IMR-90 (cell line): ENCODE data around the gene HOXA13. TPM values are rescaled to one million over a fixed set of nuclear protein-coding genes. Genes with fewer than 3 reads are reported as not detected.

Experiments
- ATAC-seq: fragments of 200-7000 bp; cut with Tn5 transposase; 2 replicates; pipeline ENCODE4 v1.9.1; 2020; ENCODE audit warnings: low read depth, mild to moderate bottlenecking, moderate library complexity
- BruUV-seq: library from RNA; stranded (reverse); fragments of 400-500 nt; replicated peaks from 2 replicates; lab custom pipeline; 2021; lab: Mats Ljungman, UMichigan
- CTCF ChIA-PET: fragments of 300-600 bp; formaldehyde crosslinking; extraction: SDS; loops from one replicate; lab custom pipeline; 2021; ENCODE audit warnings: antibody characterized with exemption; lab: Yijun Ruan, JAX
- POLR2A ChIA-PET: fragments of 300-600 bp; sonication (Branson Sonifier 250); formaldehyde crosslinking; loops from one replicate; lab custom pipeline; 2022; ENCODE audit warnings: antibody characterized with exemption; ENCODE audit not compliant: unreplicated experiment; lab: Charles Lee
- DNase-seq: peaks from one replicate; pipeline ENCODE4 v3.0.0; 2013
- H2AFZ ChIP-seq: replicated peaks from 2 replicates; pipeline ENCODE3; 2013; ENCODE audit warnings: low read length, mild to moderate bottlenecking; ENCODE audit not compliant: poor library complexity
- H2AK5ac ChIP-seq: 2 replicates; pipeline ENCODE4 v1.6.1; 2013; ENCODE audit warnings: low read depth, low read length, inconsistent platforms
- H2AK9ac ChIP-seq: replicated peaks from 2 replicates; pipeline ENCODE3; 2013; ENCODE audit warnings: mild to moderate bottlenecking, low read depth, low read length, moderate library complexity; ENCODE audit not compliant: poor library complexity
- H2BK120ac ChIP-seq: 2 replicates; pipeline ENCODE4 v1.6.1; 2013; ENCODE audit warnings: low read depth, low read length, inconsistent platforms
- H2BK15ac ChIP-seq: 3 replicates; pipeline ENCODE4 v1.6.1; 2013; ENCODE audit warnings: low read depth, low read length, inconsistent platforms
- H2BK20ac ChIP-seq: 2 replicates; pipeline ENCODE4 v1.6.1; 2013; ENCODE audit warnings: low read depth, mild to moderate bottlenecking, inconsistent platforms, low read length, moderate library complexity
- H2BK5ac ChIP-seq: 2 replicates; pipeline ENCODE4 v1.6.1; 2013; ENCODE audit warnings: mild to moderate bottlenecking, low read depth, low read length, inconsistent platforms; ENCODE audit not compliant: poor library complexity, severe bottlenecking
- H3K14ac ChIP-seq: replicated peaks from 2 replicates; pipeline ENCODE4 v1.6.1; 2013; ENCODE audit warnings: low read depth, low read length, inconsistent platforms
- H3K18ac ChIP-seq: 2 replicates; pipeline ENCODE4 v1.6.1; 2013; ENCODE audit warnings: low read depth, low read length, control low read depth
- H3K23ac ChIP-seq: 2 replicates; pipeline ENCODE4 v1.6.1; 2013; ENCODE audit warnings: low read depth, low read length, inconsistent platforms
- H3K27ac ChIP-seq: 2 replicates; pipeline ENCODE4 v1.5.1; 2013; ENCODE audit warnings: mild to moderate bottlenecking, control low read depth, low read length; ENCODE audit not compliant: insufficient read depth
- H3K27me3 ChIP-seq: 2 replicates; pipeline ENCODE4 v1.6.1; 2013; ENCODE audit warnings: low read length; ENCODE audit not compliant: control insufficient read depth, insufficient read depth
- H3K36me3 ChIP-seq: 2 replicates; pipeline ENCODE4 v1.6.1; 2013; ENCODE audit warnings: low read length, mixed read lengths; ENCODE audit not compliant: control insufficient read depth, insufficient read depth
- H3K4ac ChIP-seq: 2 replicates; pipeline ENCODE4 v1.6.1; 2013; ENCODE audit warnings: low read depth, low read length, inconsistent platforms
- H3K4me1 ChIP-seq: 2 replicates; pipeline ENCODE4 v1.6.1; 2013; ENCODE audit warnings: low read length, mixed read lengths; ENCODE audit not compliant: control insufficient read depth, insufficient read depth
- H3K4me2 ChIP-seq: 2 replicates; pipeline ENCODE4 v1.6.1; 2013; ENCODE audit warnings: low read depth, mild to moderate bottlenecking, control low read depth, low read length, moderate library complexity
- H3K4me3 ChIP-seq: 2 replicates; pipeline ENCODE4 v1.5.1; 2013; ENCODE audit warnings: low read depth, mild to moderate bottlenecking, control low read depth, low read length, moderate library complexity; ENCODE audit not compliant: insufficient read depth
- H3K56ac ChIP-seq: 2 replicates; pipeline ENCODE4 v1.6.1; 2013; ENCODE audit warnings: low read length, inconsistent platforms; ENCODE audit not compliant: insufficient read depth; ENCODE audit errors: extremely low read depth
- H3K79me1 ChIP-seq, 2 experiments: 2 replicates each; pipeline ENCODE4 v1.6.1; 2013; ENCODE audit warnings: low read length in 2 of 2, inconsistent platforms in 1 of 2, low read depth in 1 of 2
- H3K9ac ChIP-seq: 2 replicates; pipeline ENCODE4 v1.6.1; 2013; ENCODE audit warnings: low read depth, low read length, control low read depth
- H3K9me1 ChIP-seq: 2 replicates; pipeline ENCODE4 v1.6.1; 2013; ENCODE audit warnings: low read length, inconsistent platforms; ENCODE audit not compliant: insufficient read depth
- H3K9me3 ChIP-seq: 2 replicates; pipeline ENCODE4 v1.6.1; 2013; ENCODE audit warnings: low read length; ENCODE audit not compliant: control insufficient read depth, insufficient read depth
- H4K20me1 ChIP-seq: 2 replicates; pipeline ENCODE4 v1.6.1; 2013; ENCODE audit warnings: low read length, inconsistent platforms; ENCODE audit not compliant: insufficient read depth
- H4K5ac ChIP-seq: 2 replicates; pipeline ENCODE4 v1.6.1; 2013; ENCODE audit warnings: mild to moderate bottlenecking, low read depth, low read length, control low read depth
- H4K8ac ChIP-seq, 2 experiments: 2 replicates each; pipeline ENCODE4 v1.6.1; 2013; ENCODE audit warnings: low read depth in 2 of 2, low read length in 2 of 2, control low read depth in 1 of 2, inconsistent platforms in 1 of 2
- H4K91ac ChIP-seq: 2 replicates; pipeline ENCODE4 v1.6.1; 2013; ENCODE audit warnings: low read depth, low read length, inconsistent platforms; ENCODE audit not compliant: insufficient read depth
- CEBPB ChIP-seq: IDR thresholded peaks from 2 replicates; pipeline ENCODE4 v1.6.1; 2012; ENCODE audit warnings: low read depth, low read length, improper control_type of control experiment
- CTCF ChIP-seq: conservative IDR thresholded peaks from 2 replicates; pipeline ENCODE4 v1.5.1; 2012; ENCODE audit warnings: mild to moderate bottlenecking, low read depth, low read length, improper control_type of control experiment
- FOS ChIP-seq: fragments of 150-350 bp; IDR thresholded peaks from 2 replicates; pipeline ENCODE4 v1.6.1; 2016; ENCODE audit warnings: low read depth, low read length
- MAFK ChIP-seq: IDR thresholded peaks from 2 replicates; pipeline ENCODE4 v1.6.1; 2012; ENCODE audit warnings: low read depth, low read length, improper control_type of control experiment
- MAZ ChIP-seq: IDR thresholded peaks from 2 replicates; pipeline ENCODE4 v1.6.1; 2012; ENCODE audit warnings: low read depth, mild to moderate bottlenecking, low read length, improper control_type of control experiment, moderate library complexity, borderline replicate concordance
- MXI1 ChIP-seq: IDR thresholded peaks from 2 replicates; pipeline ENCODE4 v1.6.1; 2012; ENCODE audit warnings: low read depth, mild to moderate bottlenecking, low read length, moderate library complexity, borderline replicate concordance
- RFX5 ChIP-seq: IDR thresholded peaks from 2 replicates; pipeline ENCODE4 v1.8.0; 2012; ENCODE audit warnings: low read depth, mild to moderate bottlenecking, low read length, moderate library complexity
- SMC3 ChIP-seq: fragments of 150-350 bp; IDR thresholded peaks from 2 replicates; pipeline ENCODE4 v1.6.1; 2016; ENCODE audit warnings: low read depth, mild to moderate bottlenecking, antibody characterized with exemption, low read length, moderate library complexity
- USF2 ChIP-seq: fragments of 150-350 bp; IDR thresholded peaks from 2 replicates; pipeline ENCODE4 v1.6.1; 2017; ENCODE audit warnings: mild to moderate bottlenecking, antibody characterized with exemption, low read length, low read depth
- WGBS, 2 experiments: methylation state at CpG; one replicate each; pipeline versions ENCODE4 v1.1.5 to v1.1.7; 2013; ENCODE audit warnings: missing lambda C conversion rate in 2 of 2; ENCODE audit not compliant: insufficient read length in 1 of 2; ENCODE audit errors: extremely low coverage in 2 of 2; 5-methylcytosine and 5-hydroxymethylcytosine counted together
- dilution Hi-C: fragments of 300-500 bp; cut with HindIII; formaldehyde crosslinking; loops from one replicate; pipeline ENCODE4 v1.14.3; 2018; ENCODE audit warnings: low sequenced_read_pairs; ENCODE audit not compliant: unreplicated experiment
- in situ Hi-C: fragments of 300-500 bp; cut with MboI; formaldehyde crosslinking; loops from 3 replicates; pipeline ENCODE4 v1.14.3; 2019; ENCODE audit warnings: low sequenced_read_pairs, inconsistent platforms, mixed read lengths
- intact Hi-C: fragments of 100-400 bp; cut with micrococcal nuclease; formaldehyde crosslinking; loops from 2 replicates; pipeline ENCODE4 v1.10.0; 2022
- polyA plus RNA-seq, 3 experiments: library from polyadenylated mRNA; depleted of rRNA; stranded (reverse); fragments of >200 nt; gene quantifications; 2 replicates each; pipeline ENCODE4 v1.2.3, GENCODE V29; 2012; ENCODE audit warnings: low replicate concordance in 1 of 3
- total RNA-seq: library from RNA; depleted of rRNA; stranded (reverse); fragments of >200 nt; gene quantifications from 2 replicates; pipeline ENCODE4 v1.2.3, GENCODE V29; 2012

HOXA13 gene
- total and polyA plus RNA-seq, 2 of the 4 experiments (the other 2 are of a cell fraction) = not detected

GRCh38 chr7:27175626-27176523, 24.0 kb downstream of the HOXA13 start (continued):
- TF ChIP-seq USF2 = no peak

- H3K27ac ChIP-seq = no peak overlapping the region
- no peak overlapping the region for H2BK20ac ChIP-seq
- no peak overlapping the region for H3K9ac ChIP-seq
- no peak overlapping the region for H4K91ac ChIP-seq
- H3K79me1 ChIP-seq = no peaks in the 10 kb centered on the region
- H3K23ac ChIP-seq = no peak overlapping the region
- peaks cover 19% of the 10 kb centered on the region; the same call in 1 of the 2 replicates for H4K20me1 ChIP-seq
- H4K5ac ChIP-seq = no peak overlapping the region
- H3K9me1 ChIP-seq = no peaks in the 10 kb centered on the region
- H2AK9ac ChIP-seq = no peak overlapping the region
- no peak overlapping the region for H3K14ac ChIP-seq
- WGBS, 2 experiments = 64% methylated on average over 3 of the region's 12 CpGs; no CpG with 5 or more reads in 1 of the 2 experiments
- peaks cover 7% of the 10 kb centered on the region; the same call in 1 of the 2 replicates for H3K9me3 ChIP-seq
- H3K18ac ChIP-seq = no peak overlapping the region
- no peak overlapping the region for H3K4me3 ChIP-seq
- H2AK5ac ChIP-seq = no peak overlapping the region
- H3K56ac ChIP-seq = no peak overlapping the region
- CTCF ChIA-PET = interaction anchor here (0.5 to 0.6 kb wide), 2 partner anchors 14 to 402 kb away, joined by 3 read pairs; no protein-coding TSS in a partner anchor
- no peak for DNase-seq
- dilution Hi-C loops = no loop called here
- ATAC-seq = no peak
- H2BK15ac ChIP-seq = no peak overlapping the region
- intact Hi-C loops = no loop called here
- no peaks in the 10 kb centered on the region; the same call in 1 of the 2 replicates for H3K4me1 ChIP-seq
- in situ Hi-C loops = no loop called here
- no peak overlapping the region for H3K4me2 ChIP-seq
- H3K4ac ChIP-seq = no peak overlapping the region
- BruUV-seq = no TSS peak
- no peaks in the 10 kb centered on the region for H3K36me3 ChIP-seq
- peaks cover 87% of the 10 kb centered on the region for H3K27me3 ChIP-seq
- H2AFZ ChIP-seq = no peak overlapping the region
- H2BK120ac ChIP-seq = no peak overlapping the region
- no peak overlapping the region for H4K8ac ChIP-seq
- POLR2A ChIA-PET = interaction anchor here (0.5 kb wide), 1 partner anchor 1819 kb away, joined by 3 read pairs; no protein-coding TSS in a partner anchor
- H2BK5ac ChIP-seq = no peak overlapping the region
- TF ChIP-seq CTCF (no peak), MAFK (no peak), SMC3 (no peak), RFX5 (no peak), FOS (no peak), CEBPB (no peak), MXI1 (no peak), MAZ (no peak), USF2 (no peak)
Measured at GRCh38 chr7:27174874-27175625, 24.8 kb downstream of the HOXA13 start.
